Upper lobe of left lung (tissue), 6 donors: ENCODE data around the gene EPB41L4B. TPM values are rescaled to one million over a fixed set of nuclear protein-coding genes. Genes with fewer than 3 reads are reported as not detected.

Experiments
- ATAC-seq, 2 donors: fragments of 200-7000 bp; cut with Tn5 transposase; one replicate each; pipeline ENCODE4 v1.9.1; 2022; ENCODE audit warnings: mild to moderate bottlenecking in 2 of 2, moderate library complexity in 2 of 2; ENCODE audit not compliant: low FRiP score in 2 of 2
- DNase-seq, 2 donors: peaks; one replicate each; pipeline ENCODE4 v3.0.0-alpha.2; 2019 to 2020
- H3K27ac ChIP-seq, 4 donors: fragments of 200-600 bp; sonication (generic); one replicate each; pipeline ENCODE4 v1.5.1; 2016 to 2019
- H3K27me3 ChIP-seq, 4 donors: fragments of 200-600 bp; sonication (generic); one replicate each; pipeline ENCODE4 v1.5.1; 2017 to 2019
- H3K36me3 ChIP-seq, 4 donors: fragments of 200-600 bp; sonication (generic); one replicate each; pipeline ENCODE4 v1.5.1; 2016 to 2019
- H3K4me1 ChIP-seq, 4 donors: fragments of 200-600 bp; sonication (generic); one replicate each; pipeline ENCODE4 v1.5.1; 2018 to 2019
- H3K4me3 ChIP-seq, 4 donors: fragments of 200-600 bp; sonication (generic); one replicate each; pipeline ENCODE4 v1.5.1; 2017 to 2019; ENCODE audit warnings: mild to moderate bottlenecking in 2 of 4, moderate library complexity in 1 of 4
- H3K9me3 ChIP-seq, 4 donors: fragments of 200-600 bp; sonication (generic); one replicate each; pipeline ENCODE4 v1.5.1; 2018 to 2019
- EP300 ChIP-seq, 4 donors: sonication (generic); formaldehyde crosslinking; IDR thresholded peaks; one replicate each; pipeline ENCODE4 v1.5.1; 2017; ENCODE audit warnings: antibody characterized with exemption in 4 of 4, control low read depth in 2 of 4
- POLR2A ChIP-seq, 4 donors: fragments of 450-650 bp; IDR thresholded peaks; one replicate each; pipeline ENCODE4 v1.5.1; 2016 to 2017; ENCODE audit warnings: antibody characterized with exemption in 4 of 4, mild to moderate bottlenecking in 2 of 4
- POLR2AphosphoS5 ChIP-seq, 2 donors: sonication (generic); formaldehyde crosslinking; IDR thresholded peaks; one replicate each; pipeline ENCODE4 v1.5.1; 2017; ENCODE audit warnings: antibody characterized with exemption in 2 of 2
- WGBS, 2 donors: methylation state at CpG; one replicate each; pipeline ENCODE4 v1.1.5; 2017 to 2018; 5-methylcytosine and 5-hydroxymethylcytosine counted together
- total RNA-seq, 6 donors: library from RNA; depleted of rRNA in 4 of 6; stranded (reverse); fragments of >200 nt in 4 of 6; gene quantifications; one replicate each; pipeline versions ENCODE4 v1.1.0 to v1.2.1, GENCODE V29; 2016 to 2021
- TF ChIP-seq, protein P1 (sequence below), 6 experiments: fragments of 450-650 bp in 4 of 6; fragments of 200-600 bp in 2 of 6; sonication (generic) in 2 of 6; IDR thresholded peaks; one replicate each; pipeline ENCODE4 v1.5.1; 2016 to 2019; ENCODE audit warnings: antibody characterized with exemption in 6 of 6
- donor health status: DM: no; HTN: no; CAD: no; lungs with moderate emphysema.
- donor health status: DM: no; HTN: yes; CAD: no; lungs with severe emphysema.

The EPB41L4B gene
- total RNA-seq, 6 donors from 2014 or later = 8.3 to 28.0 (median 10.9) TPM

DNA sequence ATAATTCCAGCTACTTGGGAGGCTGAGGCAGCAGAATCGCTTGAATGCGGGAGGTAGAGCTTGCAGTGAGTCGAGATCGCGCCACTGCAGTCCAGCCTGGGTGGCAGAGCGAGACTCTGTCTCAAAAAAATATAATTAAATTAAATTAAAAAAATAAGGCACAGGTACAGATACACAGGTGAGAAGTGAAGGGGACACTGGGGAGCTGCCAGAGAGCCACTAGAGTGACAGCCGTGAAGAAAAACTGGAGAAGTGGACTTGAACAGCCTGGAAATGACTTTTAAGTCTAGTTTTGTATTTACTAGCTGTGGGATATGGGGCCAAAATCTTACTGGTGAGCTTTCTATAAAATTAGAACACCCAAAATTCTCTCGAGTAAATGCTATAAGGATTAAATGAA, 15.1 kb downstream of the EPB41L4B start:
- no peak for DNase-seq
- 94% methylated on average over 8 of the region's 8 CpGs for WGBS, 2 donors

DNA sequence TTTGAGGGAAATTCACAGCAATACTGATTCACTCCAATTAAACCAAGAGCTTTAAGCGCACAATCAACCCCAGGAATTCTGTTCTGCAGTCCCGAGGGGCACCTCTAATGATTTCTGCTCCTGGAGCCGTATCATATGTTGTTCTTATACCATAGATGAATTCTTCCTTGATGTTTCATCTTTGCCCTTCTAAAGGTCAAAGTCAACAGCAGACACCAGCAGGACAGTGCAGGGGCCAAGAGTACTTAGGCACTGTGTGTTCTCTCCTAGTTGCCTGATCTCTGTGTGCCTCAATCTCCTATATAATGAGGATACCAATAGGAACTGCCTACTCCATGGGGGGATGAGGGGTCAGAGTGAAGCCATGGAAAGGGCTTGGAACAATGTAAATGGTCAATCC, 16.5 kb downstream of the EPB41L4B start:
- Histone ChIP-seq H3K36me3 (no peaks in the 10 kb centered on the region), H3K4me1 (no peaks in the 10 kb centered on the region), H3K27me3 (no peaks in the 10 kb centered on the region), H3K4me3 (no peak overlapping the region), H3K9me3 (no peaks in the 10 kb centered on the region), H3K27ac (no peak overlapping the region)
- DNase-seq (no peak), ATAC-seq (no peak)
- no peak for TF ChIP-seq POLR2A (IDR thresholded peaks at IDR 0.05)
- no peak for TF ChIP-seq POLR2AphosphoS5 (IDR thresholded peaks at IDR 0.05)
- TF ChIP-seq EP300 (IDR thresholded peaks at IDR 0.05) = no peak
- TF ChIP-seq, protein P1, sequence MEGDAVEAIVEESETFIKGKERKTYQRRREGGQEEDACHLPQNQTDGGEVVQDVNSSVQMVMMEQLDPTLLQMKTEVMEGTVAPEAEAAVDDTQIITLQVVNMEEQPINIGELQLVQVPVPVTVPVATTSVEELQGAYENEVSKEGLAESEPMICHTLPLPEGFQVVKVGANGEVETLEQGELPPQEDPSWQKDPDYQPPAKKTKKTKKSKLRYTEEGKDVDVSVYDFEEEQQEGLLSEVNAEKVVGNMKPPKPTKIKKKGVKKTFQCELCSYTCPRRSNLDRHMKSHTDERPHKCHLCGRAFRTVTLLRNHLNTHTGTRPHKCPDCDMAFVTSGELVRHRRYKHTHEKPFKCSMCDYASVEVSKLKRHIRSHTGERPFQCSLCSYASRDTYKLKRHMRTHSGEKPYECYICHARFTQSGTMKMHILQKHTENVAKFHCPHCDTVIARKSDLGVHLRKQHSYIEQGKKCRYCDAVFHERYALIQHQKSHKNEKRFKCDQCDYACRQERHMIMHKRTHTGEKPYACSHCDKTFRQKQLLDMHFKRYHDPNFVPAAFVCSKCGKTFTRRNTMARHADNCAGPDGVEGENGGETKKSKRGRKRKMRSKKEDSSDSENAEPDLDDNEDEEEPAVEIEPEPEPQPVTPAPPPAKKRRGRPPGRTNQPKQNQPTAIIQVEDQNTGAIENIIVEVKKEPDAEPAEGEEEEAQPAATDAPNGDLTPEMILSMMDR (IDR thresholded peaks at IDR 0.05) = no peak
- WGBS, 2 donors = 92 to 93% methylated on average over 3 of the region's 3 CpGs

More for the DNA sequence above, 15.1 kb downstream of the EPB41L4B start:
- H3K4me1 ChIP-seq = no peaks in the 10 kb centered on the region
- no peak for ATAC-seq
- no peaks in the 10 kb centered on the region for H3K27me3 ChIP-seq
- H3K4me3 ChIP-seq = no peak overlapping the region
- H3K36me3 ChIP-seq = no peaks in the 10 kb centered on the region
- no peak for TF ChIP-seq POLR2A (IDR thresholded peaks at IDR 0.05)
- TF ChIP-seq EP300 (IDR thresholded peaks at IDR 0.05) = no peak
- TF ChIP-seq, protein P1 (IDR thresholded peaks at IDR 0.05) = no peak
- TF ChIP-seq POLR2AphosphoS5 (IDR thresholded peaks at IDR 0.05) = no peak
- H3K27ac ChIP-seq = no peak overlapping the region
- H3K9me3 ChIP-seq = no peaks in the 10 kb centered on the region

DNA sequence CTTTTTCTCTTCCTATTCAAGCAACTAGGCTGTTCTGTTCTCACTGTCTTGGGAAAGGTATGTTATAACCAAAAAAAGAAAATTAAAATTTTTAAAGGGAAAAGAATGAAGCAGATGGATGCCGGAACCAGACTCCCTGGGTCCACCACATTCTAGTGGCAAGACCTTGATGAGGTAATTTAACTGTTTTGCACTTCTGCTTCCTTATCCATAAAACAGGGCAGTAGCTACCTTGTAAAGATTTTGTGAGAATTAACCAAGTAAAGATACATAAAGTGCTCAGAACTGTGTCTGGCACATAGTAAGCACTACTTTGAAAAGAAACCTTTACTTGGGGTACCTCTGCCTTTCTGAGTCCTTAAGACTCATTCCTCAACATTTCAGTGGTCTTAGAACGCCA, 17.0 kb downstream of the EPB41L4B start:
- no peaks in the 10 kb centered on the region for H3K9me3 ChIP-seq
- no peak for ATAC-seq
- no peaks in the 10 kb centered on the region for H3K4me1 ChIP-seq
- TF ChIP-seq, protein P1 (IDR thresholded peaks at IDR 0.05) = no peak
- TF ChIP-seq POLR2A (IDR thresholded peaks at IDR 0.05) (no peak), POLR2AphosphoS5 (IDR thresholded peaks at IDR 0.05) (no peak)
- H3K27ac ChIP-seq = no peak overlapping the region
- H3K4me3 ChIP-seq = no peak overlapping the region
- H3K36me3 ChIP-seq = no peaks in the 10 kb centered on the region
- WGBS, 2 donors = 81 to 93% methylated on average over 2 of the region's 2 CpGs
- no peaks in the 10 kb centered on the region for H3K27me3 ChIP-seq
- no peak for DNase-seq

DNA sequence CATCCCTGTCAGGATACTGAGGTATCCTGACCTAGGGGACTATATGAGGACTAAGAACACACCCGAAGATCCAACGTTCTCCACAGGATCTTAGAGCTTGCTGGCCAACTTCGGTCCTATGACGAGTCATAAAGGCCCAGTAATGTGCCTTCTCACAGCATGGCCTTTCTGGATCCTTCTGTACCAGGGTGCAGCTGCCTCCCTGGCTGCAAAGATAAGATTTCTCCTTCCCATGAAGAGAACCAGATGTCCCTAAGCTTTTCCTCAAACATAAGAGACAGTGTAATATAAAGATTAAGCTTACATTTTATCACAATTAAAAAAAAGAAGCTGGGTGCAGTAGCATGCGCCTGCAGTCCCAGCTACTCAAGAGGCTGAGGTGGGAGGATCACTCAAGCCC, 18.3 kb downstream of the EPB41L4B start:
- no peak overlapping the region for H3K27ac ChIP-seq
- H3K4me1 ChIP-seq = no peaks in the 10 kb centered on the region
- no peak overlapping the region for H3K4me3 ChIP-seq
- WGBS, 2 donors = 85 to 89% methylated on average over 5 of the region's 5 CpGs
- ATAC-seq = no peak
- H3K27me3 ChIP-seq = no peaks in the 10 kb centered on the region
- H3K9me3 ChIP-seq = no peaks in the 10 kb centered on the region
- TF ChIP-seq POLR2AphosphoS5 (IDR thresholded peaks at IDR 0.05) (no peak), EP300 (IDR thresholded peaks at IDR 0.05) (no peak), POLR2A (IDR thresholded peaks at IDR 0.05) (no peak)
- TF ChIP-seq, protein P1 (IDR thresholded peaks at IDR 0.05) = no peak
- H3K36me3 ChIP-seq = no peaks in the 10 kb centered on the region
- no peak for DNase-seq

DNA sequence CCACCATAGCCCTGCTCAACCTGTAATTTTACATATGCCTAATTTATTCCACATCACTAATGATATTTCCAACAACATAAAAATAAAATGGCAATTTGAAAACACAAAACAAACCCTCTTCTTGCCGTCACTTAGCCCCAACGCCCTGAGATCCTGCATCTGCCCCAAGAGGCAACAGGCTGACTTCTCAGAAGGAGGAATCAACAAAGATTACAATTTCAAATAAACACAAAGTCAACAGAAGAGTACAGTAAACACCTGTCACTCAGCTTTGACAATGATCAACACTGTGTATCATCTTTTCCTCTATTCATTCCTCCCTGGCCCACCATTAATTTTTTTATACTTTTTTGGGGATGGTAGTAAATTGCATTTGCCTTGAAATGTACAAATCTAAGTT, 19.8 kb downstream of the EPB41L4B start:
- TF ChIP-seq POLR2AphosphoS5 (IDR thresholded peaks at IDR 0.05) (no peak), POLR2A (IDR thresholded peaks at IDR 0.05) (no peak), EP300 (IDR thresholded peaks at IDR 0.05) (no peak)
- TF ChIP-seq, protein P1 (IDR thresholded peaks at IDR 0.05) = no peak
- Histone ChIP-seq H3K9me3 (no peaks in the 10 kb centered on the region), H3K27ac (no peak overlapping the region), H3K4me1 (no peaks in the 10 kb centered on the region), H3K36me3 (no peaks in the 10 kb centered on the region), H3K4me3 (no peak overlapping the region), H3K27me3 (no peaks in the 10 kb centered on the region)
- ATAC-seq (no peak), DNase-seq (no peak)
- 72 to 81% methylated on average over 2 of the region's 2 CpGs for WGBS, 2 donors
